ENCODE measurements around the gene FGF19. TPM values are rescaled to one million over a fixed set of nuclear protein-coding genes. Genes with fewer than 3 reads are reported as not detected.

Gene FGF19
- total and polyA plus RNA-seq, 9 of the 15 experiments (the other 6 are each of a cell fraction or from before 2014, with no cell fraction given) = 0.11 TPM; not detected in 8

GRCh38 chr11:69650832-69651344 is 52.9 kb downstream of the FGF19 start:
- FAIRE-seq (no peak), ATAC-seq (no peak), DNase-seq (ENCODE audit: extremely low read depth in 1 of 4, low spot score in 3 of 4) (no peak)
- Histone ChIP-seq H3K79me2 (ENCODE audit: control insufficient read depth, insufficient read depth, low read length) (no peaks in the 10 kb centered on the region), H3K9me1 (ENCODE audit: control insufficient read depth, insufficient read depth, low read length) (no peaks in the 10 kb centered on the region), H3K4me2 (ENCODE audit: insufficient read depth, low read length) (no peak overlapping the region), H3K9ac (ENCODE audit: insufficient read depth in 1 of 2, low read depth in 2 of 2, low read length in 2 of 2) (peak overlapping the region in 1 of 2 experiments; percentile 26; a peak in 1 of 4 replicates), H3K27me3 (ENCODE audit: control insufficient read depth in 2 of 2, insufficient read depth in 2 of 2, low read length in 2 of 2) (peaks cover 0 to 11% of the 10 kb centered on the region in 2 experiments; a peak in 2 of 5 replicates), H3K27ac (ENCODE audit: extremely low read depth, low read depth, low read length) (no peak overlapping the region), H4K20me1 (replicated peaks; ENCODE audit: control insufficient read depth, insufficient read depth, low read length) (no peaks in the 10 kb centered on the region; the same call in none of the 2 replicates), H2AFZ (ENCODE audit: low read depth, low read length) (no peak overlapping the region), H3K36me3 (ENCODE audit: control insufficient read depth, insufficient read depth, low read length) (no peaks in the 10 kb centered on the region), H3K9me3 (replicated peaks; ENCODE audit: control insufficient read depth, insufficient read depth, low read depth, low read length) (no peaks in the 10 kb centered on the region), H3K4me3 (no peak overlapping the region), H3K4me1 (replicated peaks in 1 of 2; ENCODE audit: control insufficient read depth in 2 of 2, insufficient read depth in 2 of 2, low read length in 2 of 2) (peaks cover 0 to 41% of the 10 kb centered on the region in 2 experiments; a peak in 2 of 5 replicates)
- in situ Hi-C loops (cut with MboI) (loop anchor here (25.0 kb wide), 2 partner anchors 814 to 1014 kb away; partner anchors contain the start of gene CPT1A), intact Hi-C loops (cut with micrococcal nuclease) (no loop called here)
- BruUV-seq (replicated peaks) = no TSS peak
- ChIA-PET POLR2A (interaction anchor here (0.6 kb wide), 1 partner anchor 33 kb away, joined by 3 read pairs; no protein-coding TSS in a partner anchor), CTCF (ENCODE audit: low intra/inter-chr PET ratio) (no interaction called here)
- WGBS (ENCODE audit: insufficient coverage, low coverage, missing lambda C conversion rate) = 43% methylated on average over 18 of the region's 23 CpGs
- TF ChIP-seq ZNF780A (CRISPR knock-in tag; IDR thresholded peaks at IDR 0.05) (no peak), ZNF639 (CRISPR knock-in tag; conservative IDR thresholded peaks at IDR 0.05 in 1 of 2, IDR thresholded peaks at IDR 0.05 in 1 of 2) (no peak), ZNF586 (CRISPR knock-in tag; conservative IDR thresholded peaks at IDR 0.05) (no peak), CEBPG (CRISPR knock-in tag; IDR thresholded peaks at IDR 0.05) (no peak), CEBPG (tag; conservative IDR thresholded peaks at IDR 0.05 in 1 of 2, IDR thresholded peaks at IDR 0.05 in 1 of 2) (no peak), FOXA3 (CRISPR knock-in tag; conservative IDR thresholded peaks at IDR 0.05 in 1 of 2, IDR thresholded peaks at IDR 0.05 in 1 of 2) (no peak), DMBX1 (CRISPR knock-in tag; IDR thresholded peaks at IDR 0.05; ENCODE audit: borderline replicate concordance) (no peak), ZNF133 (CRISPR knock-in tag; IDR thresholded peaks at IDR 0.05) (no peak), NFXL1 (CRISPR knock-in tag; IDR thresholded peaks at IDR 0.05) (no peak), ZNF717 (CRISPR knock-in tag; IDR thresholded peaks at IDR 0.05) (no peak), ZNF384 (IDR thresholded peaks at IDR 0.05; ENCODE audit: low read depth, low read length) (no peak), NCOA4 (IDR thresholded peaks at IDR 0.05; ENCODE audit: partially characterized antibody) (no peak), HEY1 (CRISPR knock-in tag; IDR thresholded peaks at IDR 0.05; ENCODE audit: borderline replicate concordance) (no peak), SRSF3 (IDR thresholded peaks at IDR 0.05; ENCODE audit: insufficient read depth, low read length) (no peak), HLTF (IDR thresholded peaks at IDR 0.05) (no peak), CBX3 (IDR thresholded peaks at IDR 0.05; ENCODE audit: borderline replicate concordance in 1 of 2, low read length in 2 of 2) (no peak), ZNF830 (CRISPR knock-in tag; IDR thresholded peaks at IDR 0.05) (no peak), CHD4 (IDR thresholded peaks at IDR 0.05; ENCODE audit: insufficient read depth, insufficient replicate concordance, low read depth, low read length, poor library complexity, severe bottlenecking) (no peak), SAFB (IDR thresholded peaks at IDR 0.05; ENCODE audit: borderline replicate concordance, low read depth, low read length) (no peak)
